HuH-7 (cell line): ENCODE results near the gene TBC1D28.
"Not testable (repeated sequence)": the region's sequence is repeated elsewhere in the genome, so short reads cannot be mapped to it uniquely, and the experiment has no call there.

Experiments used
- DNase-seq: peaks from one replicate; pipeline ENCODE4 v3.0.0; 2011; ENCODE audit warnings: low spot score

TBC1D28 gene

DNA sequence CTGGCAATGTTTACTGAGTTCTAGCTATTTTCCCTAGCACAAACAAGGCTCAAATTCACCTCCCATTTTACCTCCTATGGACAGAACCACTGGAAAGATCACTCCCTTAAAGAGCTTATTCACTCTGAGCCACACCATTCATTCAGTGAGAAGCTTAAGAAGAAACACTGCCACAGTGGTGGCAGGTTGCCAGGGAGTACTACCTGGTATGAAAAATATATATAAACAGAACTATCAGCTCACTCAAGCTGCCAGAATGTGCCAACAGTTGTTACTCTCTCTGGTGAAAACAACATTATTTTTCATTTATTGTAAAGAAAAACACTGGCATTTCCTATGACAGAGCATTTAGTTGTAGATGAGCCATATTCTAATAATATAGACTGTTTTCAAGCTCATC, 31.2 kb downstream of the TBC1D28 start:
- DNase-seq: not testable (repeated sequence)

DNA sequence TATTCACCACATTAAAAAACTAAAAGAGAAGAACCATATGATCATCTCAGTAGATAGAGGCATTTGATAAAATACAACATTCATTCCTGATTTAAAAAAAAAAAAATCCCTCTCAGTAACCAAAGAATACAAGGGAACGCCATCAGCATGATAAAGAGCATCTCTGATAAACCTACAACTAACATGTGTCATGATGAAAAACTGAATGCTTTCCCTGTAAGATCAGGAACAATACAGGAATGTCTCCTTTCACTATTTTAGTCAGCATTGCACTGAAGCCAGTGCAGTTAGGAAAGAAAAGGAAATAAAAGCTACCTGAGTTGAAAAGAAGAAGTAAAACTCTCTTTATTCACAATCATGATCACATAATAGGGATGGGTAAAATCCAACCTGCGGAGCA, 51.1 kb downstream of the TBC1D28 start:
- not testable (repeated sequence) for DNase-seq
